ENCODE results near the gene RAB3B.

- TF ChIP-seq CTCF (IDR thresholded peaks at IDR 0.05) = no peak
- TF ChIP-seq EZH2phosphoT487 (IDR thresholded peaks at IDR 0.05) = no peak
Measured at GRCh38 chr1:52037402-52037814, 46.9 kb upstream of the RAB3B start.
